HepG2 (cell line): ENCODE results near the gene TCTA. TPM values are rescaled to one million over a fixed set of nuclear protein-coding genes. Genes with fewer than 3 reads are reported as not detected.
A peak's percentile ranks its signal among the peaks of the same experiment; 100 is the strongest.

Experiments
- ATAC-seq: fragments of 200-7000 bp; cut with Tn5 transposase; 3 replicates; pipeline ENCODE4 v1.9.1; 2020; ENCODE audit warnings: mild to moderate bottlenecking, moderate library complexity
- BruUV-seq: library from RNA; stranded (reverse); fragments of 400-500 nt; replicated peaks from 2 replicates; lab custom pipeline; 2021; lab: Mats Ljungman, UMichigan
- CTCF ChIA-PET: fragments of 300-600 bp; formaldehyde crosslinking; extraction: SDS; loops from one replicate; lab custom pipeline; 2021; ENCODE audit warnings: low total read pairs, inconsistent platforms, low intra/inter-chr PET ratio; lab: Yijun Ruan, JAX
- POLR2A ChIA-PET: fragments of 350-600 bp; sonication (Branson Sonifier 250); formaldehyde crosslinking; loops from one replicate; lab custom pipeline; 2020; ENCODE audit warnings: antibody characterized with exemption, inconsistent platforms; lab: Yijun Ruan, JAX
- DNase-seq: peaks from one replicate; pipeline ENCODE4 v3.0.0-alpha.2; 2015; ENCODE audit warnings: low spot score
- FAIRE-seq: peaks from 3 replicates; lab custom pipeline; 2011; peaks lifted over from hg19 to GRCh38; lab: Jason Lieb, UNC
- H2AFZ ChIP-seq: one replicate; pipeline ENCODE4 v1.6.1; 2011; ENCODE audit warnings: low read length, inconsistent platforms
- H3K27ac ChIP-seq: fragments of 300-600 bp; 3 replicates; pipeline ENCODE4 v1.8.0; 2011; ENCODE audit warnings: mixed run types, mild to moderate bottlenecking, mixed read lengths, low read length, inconsistent platforms; ENCODE audit not compliant: insufficient read depth; ENCODE audit errors: extremely low read length
- H3K27me3 ChIP-seq, 2 experiments: fragments of 200-600 bp in 1 of 2; 2 replicates in 1 of 2; 3 replicates in 1 of 2; pipeline versions ENCODE4 v1.6.0 to v1.8.0; 2011; ENCODE audit warnings: low read length in 2 of 2, mild to moderate bottlenecking in 2 of 2, moderate library complexity in 2 of 2, inconsistent platforms in 1 of 2; ENCODE audit not compliant: insufficient read depth in 2 of 2, control insufficient read depth in 1 of 2
- H3K36me3 ChIP-seq, 2 experiments: fragments of 200-600 bp in 1 of 2; replicated peaks in 1 of 2; 2 replicates in 1 of 2; 3 replicates in 1 of 2; pipeline versions ENCODE4 v1.5.1 to v1.8.0; 2011; ENCODE audit warnings: low read length in 2 of 2, inconsistent platforms in 1 of 2; ENCODE audit not compliant: insufficient read depth in 2 of 2, control insufficient read depth in 1 of 2
- H3K4me1 ChIP-seq: 2 replicates; pipeline ENCODE4 v1.5.1; 2012; ENCODE audit warnings: low read length, inconsistent platforms; ENCODE audit not compliant: insufficient read depth
- H3K4me2 ChIP-seq: 2 replicates; pipeline ENCODE4 v1.6.0; 2011; ENCODE audit warnings: low read depth, low read length, inconsistent platforms
- H3K4me3 ChIP-seq, 3 experiments: fragments of 200-600 bp in 1 of 3; sonication (generic), shearing (Covaris generic) in 1 of 3; replicated peaks in 1 of 3; 2 replicates each; pipeline ENCODE4 v1.5.1; 2011 to 2016; ENCODE audit warnings: low read length in 3 of 3, inconsistent platforms in 2 of 3, low read depth in 2 of 3, mild to moderate bottlenecking in 2 of 3, control low read depth in 1 of 3, mixed read lengths in 1 of 3; ENCODE audit not compliant: insufficient read depth in 1 of 3
- H3K79me2 ChIP-seq: one replicate; pipeline ENCODE4 v1.6.1; 2011; ENCODE audit warnings: low read length, inconsistent platforms; ENCODE audit not compliant: insufficient read depth
- H3K9ac ChIP-seq: 2 replicates; pipeline ENCODE4 v1.6.0; 2011; ENCODE audit warnings: mild to moderate bottlenecking, low read depth, low read length, inconsistent platforms; ENCODE audit not compliant: insufficient read depth
- H3K9me3 ChIP-seq: 2 replicates; pipeline ENCODE4 v1.5.1; 2012; ENCODE audit warnings: mild to moderate bottlenecking, low read length
- H4K20me1 ChIP-seq: 2 replicates; pipeline ENCODE4 v1.6.0; 2011; ENCODE audit warnings: inconsistent platforms, mild to moderate bottlenecking, low read length, moderate library complexity; ENCODE audit not compliant: insufficient read depth
- MTA1 ChIP-seq: sonication (generic); formaldehyde crosslinking; IDR thresholded peaks from 2 replicates; pipeline ENCODE4 v1.4.0; 2020; ENCODE audit warnings: missing genetic modification reagents, mild to moderate bottlenecking, borderline replicate concordance
- POGZ ChIP-seq: sonication (generic); formaldehyde crosslinking; IDR thresholded peaks from 2 replicates; pipeline ENCODE4 v1.4.0; 2020; ENCODE audit warnings: mild to moderate bottlenecking, missing genetic modification reagents
- POLR2A ChIP-seq, 2 experiments: IDR thresholded peaks; 2 replicates each; pipeline ENCODE4 v1.6.1; 2011; ENCODE audit warnings: low read depth in 2 of 2, low read length in 2 of 2, mild to moderate bottlenecking in 1 of 2, moderate library complexity in 1 of 2; ENCODE audit not compliant: insufficient read depth in 1 of 2
- SKI ChIP-seq: fragments of 450-650 bp; IDR thresholded peaks from one replicate; pipeline ENCODE4 v1.6.1; 2018; ENCODE audit warnings: mild to moderate bottlenecking; ENCODE audit not compliant: partially characterized antibody
- ZBTB7B ChIP-seq: sonication (generic); formaldehyde crosslinking; IDR thresholded peaks from 2 replicates; pipeline ENCODE4 v1.4.0; 2020; ENCODE audit warnings: missing genetic modification reagents
- ZFP36 ChIP-seq: fragments of 150-350 bp; IDR thresholded peaks from 2 replicates; pipeline ENCODE4 v1.6.1; 2018; ENCODE audit warnings: borderline replicate concordance, low read length, low read depth; ENCODE audit not compliant: partially characterized antibody
- ZFP36L1 ChIP-seq: sonication (generic); formaldehyde crosslinking; IDR thresholded peaks from 2 replicates; pipeline ENCODE4 v1.8.0; 2022; ENCODE audit warnings: mild to moderate bottlenecking, missing genetic modification reagents, moderate library complexity
- ZMYM2 ChIP-seq: sonication (generic); formaldehyde crosslinking; IDR thresholded peaks from 2 replicates; pipeline ENCODE4 v1.8.0; 2022; ENCODE audit warnings: mild to moderate bottlenecking, missing genetic modification reagents
- ZNF337 ChIP-seq: sonication (generic); formaldehyde crosslinking; IDR thresholded peaks from 2 replicates; pipeline ENCODE4 v1.5.1; 2020; ENCODE audit warnings: missing genetic modification reagents, low read depth, mild to moderate bottlenecking, borderline replicate concordance
- ZNF550 ChIP-seq: sonication (generic); formaldehyde crosslinking; IDR thresholded peaks from 2 replicates; pipeline ENCODE4 v1.4.0; 2020; ENCODE audit warnings: mild to moderate bottlenecking, missing genetic modification reagents, borderline replicate concordance
- ZNF672 ChIP-seq: sonication (generic); formaldehyde crosslinking; IDR thresholded peaks from 2 replicates; pipeline ENCODE4 v1.8.1; 2022; ENCODE audit warnings: missing genetic modification reagents
- WGBS: methylation state at CpG from one replicate; pipeline ENCODE4 v1.1.6; 2017; ENCODE audit warnings: low lambda C conversion rate; 5-methylcytosine and 5-hydroxymethylcytosine counted together
- in situ Hi-C: cut with HindIII; loops from 2 replicates; pipeline ENCODE4 v1.10.0; 2017; ENCODE audit warnings: low pct_unique_long_range_greater_than_20kb; ENCODE audit not compliant: extremely low pct_ligation_motif_present
- intact Hi-C: fragments of 100-400 bp; cut with micrococcal nuclease; formaldehyde crosslinking; loops from one replicate; pipeline ENCODE4 v1.10.0; 2022; ENCODE audit not compliant: unreplicated experiment
- polyA plus RNA-seq, 8 experiments: library from polyadenylated mRNA; depleted of rRNA in 3 of 8; stranded (reverse) in 7 of 8; unstranded in 1 of 8; fragments of >200 nt; fragmentation: Illumina TruSeq in 4 of 8; extraction: Trizol in 4 of 8; gene quantifications; 2 replicates each; pipeline versions ENCODE4 v1.2.1 to v1.2.3, GENCODE V29; 2011 to 2016; ENCODE audit warnings: low read depth in 4 of 8, missing spikeins in 1 of 8, mixed read lengths in 1 of 8; ENCODE audit not compliant: insufficient read depth in 1 of 8
- total RNA-seq, 5 experiments: library from RNA; depleted of rRNA; stranded (reverse); fragments of >200 nt; fragmentation: Illumina TruSeq; extraction: Trizol; gene quantifications; 2 replicates each; pipeline ENCODE4 v1.2.3, GENCODE V29; 2016; ENCODE audit warnings: low read depth in 1 of 5
- TF ChIP-seq, protein P1 (sequence below): sonication (generic); formaldehyde crosslinking; IDR thresholded peaks from 2 replicates; pipeline ENCODE4 v1.4.0; 2020; ENCODE audit warnings: missing genetic modification reagents, borderline replicate concordance
- TF ChIP-seq, protein P2 (sequence below): sonication (generic); formaldehyde crosslinking; IDR thresholded peaks from 2 replicates; pipeline ENCODE4 v1.4.0; 2020; ENCODE audit warnings: missing genetic modification reagents, borderline replicate concordance

TCTA gene
- total and polyA plus RNA-seq, 2 of the 13 experiments (the other 11 are each of a cell fraction or from before 2014, with no cell fraction given) = 8.3 to 13.2 TPM

- no peak for TF ChIP-seq ZFP36L1 (CRISPR knock-in tag)
Measured at GRCh38 chr3:49454458-49454857, 42.2 kb downstream of the TCTA start (continued).

DNA sequence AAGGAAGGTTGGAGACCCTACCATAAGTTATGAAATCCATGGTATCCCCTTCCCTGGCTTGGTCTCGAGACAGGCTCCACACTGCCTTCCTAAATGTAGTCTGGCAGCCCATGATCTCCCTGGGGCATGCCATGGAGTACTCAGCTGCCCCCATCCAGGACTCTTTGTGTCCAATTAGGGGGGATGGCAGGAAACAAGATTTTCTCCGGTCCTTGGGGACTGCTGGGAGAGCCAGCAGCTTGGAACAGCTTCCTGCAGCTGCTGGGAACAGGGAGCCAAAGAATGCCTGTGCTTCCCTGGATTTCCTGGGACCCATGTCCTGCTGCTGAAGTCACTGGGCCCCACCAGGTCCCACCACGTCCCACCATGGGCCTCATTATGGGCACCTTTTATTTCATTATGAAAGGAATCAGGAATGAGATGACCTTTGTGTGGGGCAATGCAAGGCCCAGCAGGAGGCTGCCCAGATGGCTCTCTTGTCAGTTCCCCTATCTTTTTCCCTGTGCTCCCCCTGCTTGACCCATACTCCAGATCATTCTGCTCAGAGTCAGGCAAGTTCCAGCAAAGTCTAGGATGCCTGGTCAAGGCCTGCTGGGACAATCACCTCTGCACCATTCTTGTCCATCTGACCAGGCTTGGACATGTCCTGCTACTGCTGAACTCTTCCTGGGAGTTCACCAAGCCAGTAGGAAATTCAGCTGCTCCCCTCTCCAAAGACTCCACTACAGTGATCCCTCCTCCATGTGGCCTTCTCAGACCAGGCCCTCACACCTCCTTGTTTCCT lies 42.9 kb downstream of the TCTA start:
- Histone ChIP-seq H3K27ac (no peak overlapping the region), H3K4me2 (peak overlapping the region; percentile 14; the same call in 1 of the 2 replicates)
- TF ChIP-seq POLR2A (IDR thresholded peaks at IDR 0.05; ENCODE audit: insufficient read depth in 1 of 2, low read depth in 2 of 2, low read length in 2 of 2) (no peak), SKI (no peak), ZNF672 (CRISPR knock-in tag) (no peak), MTA1 (no peak), ZNF550 (no peak), POGZ (CRISPR knock-in tag) (no peak), ZFP36 (no peak), ZMYM2 (CRISPR knock-in tag) (no peak), ZBTB7B (CRISPR knock-in tag) (no peak), ZNF337 (CRISPR knock-in tag) (no peak)
- TF ChIP-seq, protein P1, sequence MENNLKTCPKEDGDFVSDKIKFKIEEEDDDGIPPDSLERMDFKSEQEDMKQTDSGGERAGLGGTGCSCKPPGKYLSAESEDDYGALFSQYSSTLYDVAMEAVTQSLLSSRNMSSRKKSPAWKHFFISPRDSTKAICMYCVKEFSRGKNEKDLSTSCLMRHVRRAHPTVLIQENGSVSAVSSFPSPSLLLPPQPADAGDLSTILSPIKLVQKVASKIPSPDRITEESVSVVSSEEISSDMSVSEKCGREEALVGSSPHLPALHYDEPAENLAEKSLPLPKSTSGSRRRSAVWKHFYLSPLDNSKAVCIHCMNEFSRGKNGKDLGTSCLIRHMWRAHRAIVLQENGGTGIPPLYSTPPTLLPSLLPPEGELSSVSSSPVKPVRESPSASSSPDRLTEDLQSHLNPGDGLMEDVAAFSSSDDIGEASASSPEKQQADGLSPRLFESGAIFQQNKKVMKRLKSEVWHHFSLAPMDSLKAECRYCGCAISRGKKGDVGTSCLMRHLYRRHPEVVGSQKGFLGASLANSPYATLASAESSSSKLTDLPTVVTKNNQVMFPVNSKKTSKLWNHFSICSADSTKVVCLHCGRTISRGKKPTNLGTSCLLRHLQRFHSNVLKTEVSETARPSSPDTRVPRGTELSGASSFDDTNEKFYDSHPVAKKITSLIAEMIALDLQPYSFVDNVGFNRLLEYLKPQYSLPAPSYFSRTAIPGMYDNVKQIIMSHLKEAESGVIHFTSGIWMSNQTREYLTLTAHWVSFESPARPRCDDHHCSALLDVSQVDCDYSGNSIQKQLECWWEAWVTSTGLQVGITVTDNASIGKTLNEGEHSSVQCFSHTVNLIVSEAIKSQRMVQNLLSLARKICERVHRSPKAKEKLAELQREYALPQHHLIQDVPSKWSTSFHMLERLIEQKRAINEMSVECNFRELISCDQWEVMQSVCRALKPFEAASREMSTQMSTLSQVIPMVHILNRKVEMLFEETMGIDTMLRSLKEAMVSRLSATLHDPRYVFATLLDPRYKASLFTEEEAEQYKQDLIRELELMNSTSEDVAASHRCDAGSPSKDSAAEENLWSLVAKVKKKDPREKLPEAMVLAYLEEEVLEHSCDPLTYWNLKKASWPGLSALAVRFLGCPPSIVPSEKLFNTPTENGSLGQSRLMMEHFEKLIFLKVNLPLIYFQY (CRISPR knock-in tag) = no peak
- TF ChIP-seq, protein P2, sequence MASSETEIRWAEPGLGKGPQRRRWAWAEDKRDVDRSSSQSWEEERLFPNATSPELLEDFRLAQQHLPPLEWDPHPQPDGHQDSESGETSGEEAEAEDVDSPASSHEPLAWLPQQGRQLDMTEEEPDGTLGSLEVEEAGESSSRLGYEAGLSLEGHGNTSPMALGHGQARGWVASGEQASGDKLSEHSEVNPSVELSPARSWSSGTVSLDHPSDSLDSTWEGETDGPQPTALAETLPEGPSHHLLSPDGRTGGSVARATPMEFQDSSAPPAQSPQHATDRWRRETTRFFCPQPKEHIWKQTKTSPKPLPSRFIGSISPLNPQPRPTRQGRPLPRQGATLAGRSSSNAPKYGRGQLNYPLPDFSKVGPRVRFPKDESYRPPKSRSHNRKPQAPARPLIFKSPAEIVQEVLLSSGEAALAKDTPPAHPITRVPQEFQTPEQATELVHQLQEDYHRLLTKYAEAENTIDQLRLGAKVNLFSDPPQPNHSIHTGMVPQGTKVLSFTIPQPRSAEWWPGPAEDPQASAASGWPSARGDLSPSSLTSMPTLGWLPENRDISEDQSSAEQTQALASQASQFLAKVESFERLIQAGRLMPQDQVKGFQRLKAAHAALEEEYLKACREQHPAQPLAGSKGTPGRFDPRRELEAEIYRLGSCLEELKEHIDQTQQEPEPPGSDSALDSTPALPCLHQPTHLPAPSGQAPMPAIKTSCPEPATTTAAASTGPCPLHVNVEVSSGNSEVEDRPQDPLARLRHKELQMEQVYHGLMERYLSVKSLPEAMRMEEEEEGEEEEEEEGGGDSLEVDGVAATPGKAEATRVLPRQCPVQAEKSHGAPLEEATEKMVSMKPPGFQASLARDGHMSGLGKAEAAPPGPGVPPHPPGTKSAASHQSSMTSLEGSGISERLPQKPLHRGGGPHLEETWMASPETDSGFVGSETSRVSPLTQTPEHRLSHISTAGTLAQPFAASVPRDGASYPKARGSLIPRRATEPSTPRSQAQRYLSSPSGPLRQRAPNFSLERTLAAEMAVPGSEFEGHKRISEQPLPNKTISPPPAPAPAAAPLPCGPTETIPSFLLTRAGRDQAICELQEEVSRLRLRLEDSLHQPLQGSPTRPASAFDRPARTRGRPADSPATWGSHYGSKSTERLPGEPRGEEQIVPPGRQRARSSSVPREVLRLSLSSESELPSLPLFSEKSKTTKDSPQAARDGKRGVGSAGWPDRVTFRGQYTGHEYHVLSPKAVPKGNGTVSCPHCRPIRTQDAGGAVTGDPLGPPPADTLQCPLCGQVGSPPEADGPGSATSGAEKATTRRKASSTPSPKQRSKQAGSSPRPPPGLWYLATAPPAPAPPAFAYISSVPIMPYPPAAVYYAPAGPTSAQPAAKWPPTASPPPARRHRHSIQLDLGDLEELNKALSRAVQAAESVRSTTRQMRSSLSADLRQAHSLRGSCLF (CRISPR knock-in tag) = no peak

More for the DNA sequence above, 42.9 kb downstream of the TCTA start:
- DNase-seq (no peak), FAIRE-seq (no peak), ATAC-seq (peak; percentile 18)
- POLR2A ChIA-PET = interaction anchor here (1.0 to 1.2 kb wide), 4 partner anchors 10 to 45 kb away, joined by 3 to 7 read pairs (median 4); partner anchors contain the start of genes RHOA and TCTA
- H3K36me3 ChIP-seq = no peaks in the 10 kb centered on the region
- BruUV-seq = no TSS peak
- in situ Hi-C loops = no loop called here
- no peak overlapping the region for H3K9ac ChIP-seq
- H3K27me3 ChIP-seq = no peaks in the 10 kb centered on the region
- H3K79me2 ChIP-seq = no peaks in the 10 kb centered on the region
- CTCF ChIA-PET = interaction anchor here (1.3 kb wide), 1 partner anchor 217 kb away, joined by 5 read pairs; no protein-coding TSS in a partner anchor
- H4K20me1 ChIP-seq = no peaks in the 10 kb centered on the region
- intact Hi-C loops = loop anchor here (1.0 kb wide), 2 partner anchors 84 to 216 kb away; no protein-coding TSS in a partner anchor
- no peaks in the 10 kb centered on the region for H3K9me3 ChIP-seq
- no peak overlapping the region; a peak in 1 of 6 replicates for H3K4me3 ChIP-seq
- no peak overlapping the region for H2AFZ ChIP-seq
- H3K4me1 ChIP-seq = peaks cover 50% of the 10 kb centered on the region
- WGBS = no CpG with 5 or more reads among the region's 3 CpGs
